HG03103 (cell line): ENCODE measurements around the gene PCDHA6.
"Not testable (repeated sequence)": the region's sequence is repeated elsewhere in the genome, so short reads cannot be mapped to it uniquely, and the experiment has no call there.

ENCODE experiments used
- ATAC-seq: cut with Tn5 transposase; IDR thresholded peaks from one replicate; pipeline ENCODE4 v1.9.1; 2021; ENCODE audit warnings: low read depth; ENCODE audit not compliant: unreplicated experiment

Gene PCDHA6

DNA sequence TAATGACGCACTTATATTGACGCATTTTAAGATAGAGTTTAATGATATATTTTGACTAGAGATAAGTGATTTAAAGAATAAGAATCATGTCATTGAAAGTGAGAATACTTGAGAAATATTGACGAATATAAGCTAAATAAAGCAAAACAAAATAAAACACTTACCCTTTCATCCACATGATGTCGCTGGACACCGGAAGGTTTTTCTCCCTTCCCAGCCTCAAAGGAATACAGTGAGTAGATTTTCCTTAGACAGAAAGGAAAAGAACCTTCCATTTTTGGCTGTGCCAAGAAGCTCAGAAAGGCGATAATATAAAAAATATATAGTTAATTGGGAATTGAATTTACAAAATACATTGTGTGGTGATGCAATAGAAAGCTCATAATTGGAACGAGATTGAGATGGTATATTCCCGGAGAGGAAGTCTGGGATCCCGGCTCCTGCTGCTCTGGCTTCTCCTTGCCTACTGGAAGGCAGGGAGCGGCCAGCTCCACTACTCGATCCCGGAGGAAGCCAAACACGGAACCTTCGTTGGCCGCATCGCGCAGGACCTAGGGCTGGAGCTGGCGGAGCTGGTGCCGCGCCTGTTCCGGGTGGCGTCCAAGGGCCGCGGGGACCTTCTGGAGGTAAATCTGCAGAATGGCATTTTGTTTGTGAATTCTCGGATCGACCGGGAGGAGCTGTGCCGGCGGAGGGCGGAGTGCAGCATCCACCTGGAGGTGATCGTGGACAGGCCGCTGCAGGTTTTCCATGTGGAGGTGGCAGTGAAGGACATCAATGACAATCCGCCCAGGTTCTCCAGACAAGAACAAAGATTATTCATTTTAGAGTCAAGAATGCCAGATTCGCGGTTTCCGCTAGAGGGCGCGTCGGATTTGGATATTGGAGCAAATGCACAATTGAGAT lies 6.1 kb upstream of the PCDHA6 start, which contains the start of gene PCDHA5:
Gene PCDHA5, plus strand, starts transcription at position 239 of the 906 bp plus-strand sequence.
- no peak for ATAC-seq

DNA sequence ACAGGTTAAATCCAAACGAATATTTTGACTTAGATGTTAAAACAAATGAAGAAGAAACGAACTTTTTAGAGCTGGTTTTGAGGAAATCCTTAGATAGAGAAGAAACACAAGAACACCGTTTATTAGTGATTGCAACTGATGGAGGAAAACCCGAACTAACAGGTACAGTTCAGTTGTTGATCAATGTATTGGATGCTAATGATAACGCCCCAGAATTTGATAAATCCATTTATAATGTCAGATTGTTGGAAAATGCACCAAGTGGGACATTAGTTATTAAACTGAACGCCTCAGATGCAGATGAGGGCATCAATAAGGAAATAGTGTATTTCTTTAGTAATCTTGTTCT lies 5.5 kb upstream of the PCDHA6 start:
- no peak for ATAC-seq

DNA sequence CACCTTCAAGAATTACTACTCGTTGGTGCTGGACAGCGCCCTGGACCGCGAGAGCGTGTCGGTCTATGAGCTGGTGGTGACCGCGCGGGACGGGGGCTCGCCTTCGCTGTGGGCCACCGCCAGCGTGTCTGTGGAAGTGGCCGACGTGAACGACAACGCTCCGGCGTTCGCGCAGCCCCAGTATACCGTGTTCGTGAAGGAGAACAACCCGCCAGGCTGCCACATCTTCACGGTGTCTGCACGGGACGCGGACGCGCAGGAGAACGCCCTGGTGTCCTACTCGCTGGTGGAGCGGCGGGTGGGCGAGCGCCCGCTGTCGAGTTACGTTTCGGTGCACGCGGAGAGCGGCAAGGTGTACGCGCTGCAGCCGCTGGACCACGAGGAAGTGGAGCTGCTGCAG lies 4.8 kb upstream of the PCDHA6 start:
- not testable (repeated sequence) for ATAC-seq

DNA sequence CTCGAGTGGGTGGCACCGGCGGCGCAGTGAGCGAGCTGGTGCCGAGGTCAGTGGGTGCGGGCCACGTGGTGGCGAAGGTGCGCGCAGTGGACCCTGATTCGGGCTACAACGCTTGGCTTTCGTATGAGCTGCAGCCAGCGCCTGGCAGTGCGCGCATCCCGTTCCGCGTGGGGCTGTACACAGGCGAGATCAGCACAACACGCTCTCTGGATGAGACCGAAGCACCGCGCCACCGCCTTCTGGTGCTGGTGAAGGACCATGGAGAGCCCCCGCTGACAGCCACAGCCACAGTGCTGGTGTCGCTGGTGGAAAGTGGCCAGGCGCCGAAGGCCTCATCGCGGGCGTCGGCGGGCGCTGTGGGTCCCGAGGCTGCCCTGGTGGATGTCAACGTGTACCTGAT lies 4.3 kb upstream of the PCDHA6 start:
- ATAC-seq = no peak

DNA sequence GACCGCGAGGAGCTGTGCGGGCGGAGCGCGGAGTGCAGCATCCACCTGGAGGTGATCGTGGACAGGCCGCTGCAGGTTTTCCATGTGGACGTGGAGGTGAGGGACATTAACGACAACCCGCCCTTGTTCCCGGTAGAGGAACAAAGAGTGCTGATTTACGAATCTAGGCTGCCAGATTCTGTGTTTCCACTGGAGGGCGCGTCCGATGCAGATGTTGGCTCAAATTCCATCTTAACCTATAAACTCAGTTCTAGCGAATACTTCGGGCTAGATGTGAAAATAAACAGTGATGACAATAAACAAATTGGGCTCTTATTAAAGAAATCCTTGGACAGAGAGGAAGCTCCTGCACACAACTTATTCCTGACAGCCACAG lies 590 bp downstream of the PCDHA6 start:
- no peak for ATAC-seq

DNA sequence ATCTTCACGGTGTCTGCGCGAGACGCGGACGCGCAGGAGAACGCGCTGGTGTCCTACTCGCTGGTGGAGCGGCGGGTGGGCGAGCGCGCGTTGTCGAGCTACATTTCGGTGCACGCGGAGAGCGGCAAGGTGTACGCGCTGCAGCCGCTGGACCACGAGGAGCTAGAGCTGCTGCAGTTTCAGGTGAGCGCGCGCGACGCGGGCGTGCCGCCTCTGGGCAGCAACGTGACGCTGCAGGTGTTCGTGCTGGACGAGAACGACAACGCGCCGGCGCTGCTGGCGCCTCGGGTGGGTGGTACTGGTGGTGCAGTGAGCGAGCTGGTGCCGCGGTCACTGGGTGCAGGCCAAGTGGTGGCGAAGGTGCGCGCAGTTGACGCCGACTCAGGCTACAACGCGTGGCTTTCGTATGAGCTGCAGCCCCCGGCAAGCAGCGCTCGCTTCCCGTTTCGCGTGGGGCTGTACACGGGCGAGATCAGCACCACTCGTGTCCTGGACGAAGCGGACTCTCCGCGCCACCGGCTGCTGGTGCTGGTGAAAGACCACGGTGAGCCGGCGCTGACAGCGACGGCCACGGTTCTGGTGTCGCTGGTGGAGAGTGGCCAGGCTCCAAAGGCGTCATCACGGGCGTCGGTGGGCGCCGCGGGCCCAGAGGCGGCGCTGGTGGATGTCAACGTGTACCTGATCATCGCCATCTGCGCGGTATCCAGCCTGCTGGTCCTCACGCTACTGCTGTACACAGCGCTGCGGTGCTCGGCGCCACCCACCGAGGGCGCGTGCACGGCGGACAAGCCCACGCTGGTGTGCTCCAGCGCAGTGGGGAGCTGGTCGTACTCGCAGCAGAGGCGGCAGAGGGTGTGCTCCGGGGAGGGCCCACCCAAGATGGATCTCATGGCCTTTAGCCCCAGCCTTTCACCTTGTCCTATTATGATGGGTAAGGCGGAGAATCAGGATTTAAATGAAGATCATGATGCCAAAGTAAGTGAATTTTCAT lies 2.0 kb downstream of the PCDHA6 start:
- ATAC-seq = not testable (repeated sequence)

DNA sequence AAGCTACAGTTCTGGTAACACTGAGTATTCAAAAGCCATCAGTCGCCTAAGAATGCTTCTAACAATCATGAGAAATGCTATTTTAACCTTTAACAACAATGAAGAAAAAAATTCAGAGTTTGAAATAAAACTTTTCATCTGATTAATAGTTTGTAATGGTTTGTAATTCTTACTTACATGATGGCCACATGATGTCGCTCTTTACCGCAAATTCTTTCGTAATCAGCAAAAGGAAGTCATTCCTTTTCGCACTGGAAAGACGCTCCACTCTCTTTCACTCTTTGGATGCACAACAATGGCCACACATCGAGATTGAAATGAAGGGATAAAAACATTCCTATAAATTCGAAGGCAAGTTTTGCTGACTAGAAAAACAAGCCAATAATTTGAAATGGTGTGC lies 6.2 kb downstream of the PCDHA6 start, which contains the start of gene PCDHA7:
Gene PCDHA7, plus strand, starts transcription at position 277 of the 400 bp plus-strand sequence. Its CDS starts 115 bp downstream, at position 392.
- ATAC-seq = no peak

DNA sequence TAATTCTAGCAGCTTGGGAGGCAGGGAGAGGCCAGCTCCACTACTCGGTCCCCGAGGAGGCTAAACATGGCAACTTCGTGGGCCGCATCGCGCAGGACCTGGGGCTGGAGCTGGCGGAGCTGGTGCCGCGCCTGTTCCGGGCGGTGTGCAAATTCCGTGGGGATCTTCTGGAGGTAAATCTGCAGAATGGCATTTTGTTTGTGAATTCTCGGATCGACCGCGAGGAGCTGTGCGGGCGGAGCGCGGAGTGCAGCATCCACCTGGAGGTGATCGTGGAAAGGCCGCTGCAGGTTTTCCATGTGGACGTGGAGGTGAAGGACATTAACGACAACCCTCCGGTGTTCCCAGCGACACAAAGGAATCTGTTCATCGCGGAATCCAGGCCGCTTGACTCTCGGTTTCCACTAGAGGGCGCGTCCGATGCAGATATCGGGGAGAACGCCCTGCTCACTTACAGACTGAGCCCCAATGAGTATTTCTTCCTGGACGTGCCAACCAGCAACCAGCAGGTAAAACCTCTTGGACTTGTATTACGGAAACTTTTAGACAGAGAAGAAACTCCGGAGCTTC lies 6.8 kb downstream of the PCDHA6 start:
- not testable (repeated sequence) for ATAC-seq

DNA sequence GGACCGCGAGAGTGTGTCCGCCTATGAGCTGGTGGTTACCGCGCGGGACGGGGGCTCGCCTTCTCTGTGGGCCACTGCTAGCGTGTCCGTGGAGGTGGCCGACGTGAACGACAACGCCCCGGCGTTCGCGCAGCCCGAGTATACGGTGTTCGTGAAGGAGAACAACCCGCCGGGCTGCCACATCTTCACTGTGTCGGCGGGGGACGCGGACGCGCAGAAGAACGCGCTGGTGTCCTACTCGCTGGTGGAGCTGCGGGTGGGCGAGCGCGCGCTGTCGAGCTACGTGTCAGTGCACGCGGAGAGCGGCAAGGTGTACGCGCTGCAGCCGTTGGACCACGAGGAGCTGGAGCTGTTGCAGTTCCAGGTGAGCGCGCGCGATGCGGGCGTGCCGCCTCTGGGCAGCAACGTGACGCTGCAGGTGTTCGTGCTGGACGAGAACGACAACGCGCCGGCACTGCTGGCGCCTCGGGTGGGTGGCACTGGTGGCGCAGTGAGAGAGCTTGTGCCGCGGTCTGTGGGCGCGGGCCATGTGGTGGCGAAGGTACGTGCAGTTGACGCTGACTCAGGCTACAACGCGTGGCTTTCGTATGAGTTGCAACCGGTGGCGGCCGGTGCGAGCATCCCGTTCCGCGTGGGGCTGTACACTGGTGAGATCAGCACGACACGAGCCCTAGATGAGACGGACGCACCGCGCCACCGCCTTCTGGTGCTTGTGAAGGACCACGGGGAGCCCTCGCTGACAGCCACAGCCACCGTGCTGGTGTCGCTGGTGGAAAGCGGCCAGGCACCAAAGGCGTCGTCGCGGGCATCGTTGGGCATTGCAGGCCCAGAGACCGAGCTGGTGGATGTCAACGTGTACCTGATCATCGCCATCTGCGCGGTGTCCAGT lies 8.1 kb downstream of the PCDHA6 start:
- ATAC-seq = no peak

DNA sequence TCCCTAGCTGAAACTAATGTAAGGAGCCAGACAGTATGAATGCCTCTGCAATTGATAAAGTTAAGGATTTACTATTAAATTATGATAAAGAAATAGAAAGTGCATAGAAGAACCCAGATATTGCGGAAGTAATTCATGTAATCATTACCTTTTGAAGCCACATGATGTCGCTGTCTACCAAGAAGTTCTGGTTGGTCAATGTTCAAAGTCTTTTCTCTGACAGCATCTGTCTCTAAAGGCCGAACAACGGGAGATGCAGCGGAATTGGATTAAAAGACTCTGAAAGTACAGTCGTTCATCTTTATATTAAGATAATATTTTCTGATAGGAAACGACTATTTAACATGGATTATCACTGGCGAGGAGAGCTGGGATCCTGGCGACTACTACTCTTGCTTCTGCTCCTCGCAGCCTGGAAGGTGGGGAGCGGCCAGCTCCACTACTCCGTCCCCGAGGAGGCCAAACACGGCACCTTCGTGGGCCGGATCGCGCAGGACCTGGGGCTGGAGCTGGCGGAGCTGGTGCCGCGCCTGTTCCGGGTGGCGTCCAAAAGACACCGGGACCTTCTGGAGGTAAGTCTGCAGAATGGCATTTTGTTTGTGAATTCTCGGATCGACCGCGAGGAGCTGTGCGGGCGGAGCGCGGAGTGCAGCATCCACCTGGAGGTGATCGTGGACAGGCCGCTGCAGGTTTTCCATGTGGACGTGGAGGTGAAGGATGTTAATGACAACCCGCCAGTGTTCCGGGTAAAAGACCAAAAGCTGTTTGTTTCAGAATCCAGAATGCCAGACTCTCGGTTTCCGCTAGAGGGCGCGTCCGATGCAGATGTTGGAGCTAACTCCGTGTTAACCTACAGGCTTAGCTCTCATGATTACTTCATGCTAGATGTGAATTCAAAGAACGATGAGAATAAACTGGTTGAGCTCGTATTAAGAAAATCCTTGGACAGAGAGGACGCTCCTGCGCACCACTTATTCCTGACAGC lies 13.5 kb downstream of the PCDHA6 start, which contains the start of gene PCDHA8:
Gene PCDHA8, plus strand, starts transcription at position 210 of the 985 bp plus-strand sequence. Its CDS starts 135 bp downstream, at position 345.
- no peak for ATAC-seq

DNA sequence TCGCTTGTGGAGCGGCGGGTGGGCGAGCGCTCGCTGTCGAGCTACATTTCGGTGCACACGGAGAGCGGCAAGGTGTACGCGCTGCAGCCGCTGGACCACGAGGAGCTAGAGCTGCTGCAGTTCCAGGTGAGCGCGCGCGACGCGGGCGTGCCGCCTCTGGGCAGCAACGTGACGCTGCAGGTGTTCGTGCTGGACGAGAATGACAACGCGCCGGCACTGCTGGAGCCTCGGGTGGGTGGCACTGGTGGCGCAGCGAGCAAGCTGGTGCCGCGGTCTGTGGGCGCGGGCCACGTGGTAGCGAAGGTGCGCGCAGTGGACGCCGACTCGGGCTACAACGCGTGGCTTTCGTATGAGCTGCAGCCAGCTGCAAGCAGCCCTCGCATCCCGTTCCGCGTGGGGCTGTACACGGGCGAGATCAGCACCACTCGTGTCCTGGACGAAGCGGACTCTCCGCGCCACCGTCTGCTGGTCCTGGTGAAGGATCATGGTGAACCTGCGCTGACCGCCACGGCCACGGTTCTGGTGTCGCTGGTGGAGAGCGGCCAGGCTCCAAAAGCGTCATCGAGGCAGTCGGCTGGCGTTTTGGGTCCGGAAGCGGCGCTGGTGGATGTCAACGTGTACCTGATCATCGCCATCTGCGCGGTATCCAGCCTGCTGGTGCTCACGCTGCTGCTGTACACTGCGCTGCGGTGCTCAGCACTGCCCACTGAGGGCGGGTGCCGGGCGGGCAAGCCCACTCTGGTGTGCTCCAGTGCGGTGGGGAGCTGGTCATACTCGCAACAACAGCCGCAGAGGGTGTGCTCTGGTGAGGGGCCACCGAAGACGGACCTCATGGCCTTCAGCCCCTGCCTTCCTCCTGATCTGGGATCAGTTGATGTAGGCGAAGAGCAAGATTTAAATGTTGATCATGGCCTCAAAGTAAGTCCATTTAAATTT lies 15.3 kb downstream of the PCDHA6 start:
- ATAC-seq = no peak

DNA sequence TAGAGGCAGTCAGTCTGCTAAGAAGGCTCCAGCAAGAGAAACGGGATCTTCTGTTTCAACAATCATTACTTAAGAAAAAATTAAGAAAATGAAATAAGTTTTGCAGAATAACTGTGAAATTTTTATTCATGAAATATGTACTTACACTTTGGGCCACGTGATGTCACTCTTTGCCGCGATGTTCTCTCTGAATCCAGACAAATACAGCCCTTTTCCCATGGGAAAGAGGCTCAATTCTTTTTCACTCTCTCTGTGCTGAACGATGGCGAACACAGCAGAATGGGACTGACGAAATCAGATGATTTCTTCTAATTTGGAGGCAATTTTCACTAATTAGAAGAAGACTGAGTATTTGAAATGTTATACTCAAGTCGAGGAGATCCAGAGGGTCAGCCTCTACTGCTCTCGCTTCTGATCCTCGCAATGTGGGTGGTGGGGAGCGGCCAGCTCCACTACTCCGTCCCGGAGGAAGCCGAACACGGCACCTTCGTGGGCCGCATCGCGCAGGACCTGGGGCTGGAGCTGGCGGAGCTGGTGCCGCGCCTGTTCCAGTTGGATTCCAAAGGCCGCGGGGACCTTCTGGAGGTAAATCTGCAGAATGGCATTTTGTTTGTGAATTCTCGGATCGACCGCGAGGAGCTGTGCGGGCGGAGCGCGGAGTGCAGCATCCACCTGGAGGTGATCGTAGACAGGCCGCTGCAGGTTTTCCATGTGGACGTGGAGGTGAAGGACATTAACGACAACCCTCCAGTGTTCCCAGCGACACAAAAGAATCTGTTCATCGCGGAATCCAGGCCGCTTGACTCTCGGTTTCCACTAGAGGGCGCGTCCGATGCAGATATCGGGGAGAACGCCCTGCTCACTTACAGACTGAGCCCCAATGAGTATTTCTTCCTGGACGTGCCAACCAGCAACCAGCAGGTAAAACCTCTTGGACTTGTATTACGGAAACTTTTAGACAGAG lies 20.7 kb downstream of the PCDHA6 start, which contains the start of gene PCDHA9:
Gene PCDHA9, plus strand, starts transcription at position 244 of the 964 bp plus-strand sequence. Its CDS starts 114 bp downstream, at position 358.
- not testable (repeated sequence) for ATAC-seq

DNA sequence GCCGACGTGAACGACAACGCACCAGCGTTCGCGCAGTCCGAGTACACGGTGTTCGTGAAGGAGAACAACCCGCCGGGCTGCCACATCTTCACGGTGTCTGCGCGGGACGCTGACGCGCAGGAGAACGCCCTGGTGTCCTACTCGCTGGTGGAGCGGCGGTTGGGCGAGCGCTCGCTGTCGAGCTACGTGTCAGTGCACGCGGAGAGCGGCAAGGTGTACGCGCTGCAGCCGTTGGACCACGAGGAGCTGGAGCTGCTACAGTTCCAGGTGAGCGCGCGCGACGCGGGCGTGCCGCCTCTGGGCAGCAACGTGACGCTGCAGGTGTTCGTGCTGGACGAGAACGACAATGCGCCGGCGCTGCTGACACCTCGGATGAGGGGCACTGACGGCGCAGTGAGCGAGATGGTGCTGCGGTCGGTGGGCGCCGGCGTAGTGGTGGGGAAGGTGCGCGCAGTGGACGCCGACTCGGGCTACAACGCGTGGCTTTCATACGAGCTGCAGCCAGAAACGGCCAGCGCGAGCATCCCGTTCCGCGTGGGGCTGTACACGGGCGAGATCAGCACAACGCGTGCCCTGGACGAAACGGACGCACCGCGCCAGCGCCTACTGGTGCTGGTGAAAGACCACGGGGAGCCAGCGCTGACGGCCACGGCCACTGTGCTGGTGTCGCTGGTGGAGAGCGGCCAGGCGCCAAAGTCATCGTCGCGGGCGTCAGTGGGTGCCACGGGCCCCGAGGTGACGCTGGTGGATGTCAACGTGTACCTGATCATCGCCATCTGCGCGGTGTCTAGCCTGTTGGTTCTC lies 22.3 kb downstream of the PCDHA6 start:
- ATAC-seq = not testable (repeated sequence)

DNA sequence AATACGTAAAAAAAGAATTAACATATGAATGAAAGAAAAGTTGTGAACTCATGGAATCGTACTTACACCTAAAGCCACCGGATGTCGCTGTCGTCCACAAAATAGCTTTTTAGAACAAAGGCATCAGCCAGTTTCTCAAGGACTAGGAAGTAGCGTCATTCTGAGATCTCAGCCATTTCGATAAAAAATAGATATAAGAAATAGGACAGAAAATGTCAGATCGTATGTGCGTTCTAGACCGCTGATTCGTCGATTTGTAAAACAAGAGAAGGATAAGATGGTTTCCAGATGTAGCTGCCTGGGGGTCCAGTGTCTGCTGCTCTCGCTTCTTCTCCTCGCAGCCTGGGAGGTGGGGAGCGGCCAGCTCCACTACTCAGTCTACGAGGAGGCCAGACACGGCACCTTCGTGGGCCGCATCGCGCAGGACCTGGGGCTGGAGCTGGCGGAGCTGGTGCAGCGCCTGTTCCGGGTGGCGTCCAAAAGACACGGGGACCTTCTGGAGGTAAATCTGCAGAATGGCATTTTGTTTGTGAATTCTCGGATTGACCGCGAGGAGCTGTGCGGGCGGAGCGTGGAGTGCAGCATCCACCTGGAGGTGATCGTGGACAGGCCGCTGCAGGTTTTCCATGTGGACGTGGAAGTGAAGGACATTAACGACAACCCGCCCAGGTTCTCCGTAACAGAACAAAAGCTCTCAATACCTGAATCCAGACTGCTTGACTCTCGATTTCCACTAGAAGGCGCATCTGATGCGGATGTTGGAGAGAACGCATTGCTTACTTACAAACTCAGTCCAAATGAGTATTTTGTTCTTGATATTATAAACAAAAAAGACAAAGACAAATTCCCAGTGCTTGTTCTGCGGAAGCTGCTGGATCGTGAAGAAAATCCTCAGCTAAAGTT lies 28.3 kb downstream of the PCDHA6 start, which contains the start of gene PCDHA10:
Gene PCDHA10, plus strand, starts transcription at position 126 of the 903 bp plus-strand sequence. Its CDS starts 152 bp downstream, at position 278.
- no peak for ATAC-seq
